H9 (cell line): Measurements from ENCODE around the gene STX5. TPM values are rescaled to one million over a fixed set of nuclear protein-coding genes. Genes with fewer than 3 reads are reported as not detected.

Experiments used
- DNase-seq: peaks from one replicate; pipeline ENCODE4 v3.0.0-alpha.2; 2017
- H2AFZ ChIP-seq: one replicate; pipeline ENCODE4 v1.6.1; 2013; ENCODE audit warnings: mild to moderate bottlenecking, low read length, control low read depth, moderate library complexity
- H2AK5ac ChIP-seq: 2 replicates; pipeline ENCODE4 v1.6.1; 2013; ENCODE audit warnings: low read length, control low read depth, mixed read lengths; ENCODE audit not compliant: insufficient read length
- H2BK120ac ChIP-seq: one replicate; pipeline ENCODE4 v1.6.1; 2013; ENCODE audit warnings: low read depth, mild to moderate bottlenecking, low read length, control low read depth, inconsistent platforms; ENCODE audit not compliant: poor library complexity, severe bottlenecking
- H2BK12ac ChIP-seq: 2 replicates; pipeline ENCODE4 v1.6.1; 2013; ENCODE audit warnings: low read length, control low read depth, mixed read lengths, low read depth; ENCODE audit not compliant: insufficient read length
- H2BK15ac ChIP-seq: 2 replicates; pipeline ENCODE4 v1.6.1; 2013; ENCODE audit warnings: low read depth, low read length, control low read depth
- H2BK20ac ChIP-seq: one replicate; pipeline ENCODE4 v1.6.1; 2013; ENCODE audit warnings: low read depth, mild to moderate bottlenecking, low read length, control low read depth, inconsistent platforms; ENCODE audit not compliant: poor library complexity, severe bottlenecking
- H2BK5ac ChIP-seq: 2 replicates; pipeline ENCODE4 v1.6.1; 2013; ENCODE audit warnings: low read length, control low read depth, mixed read lengths; ENCODE audit not compliant: insufficient read length
- H3K14ac ChIP-seq: 2 replicates; pipeline ENCODE4 v1.6.1; 2013; ENCODE audit warnings: low read length, control low read depth; ENCODE audit not compliant: insufficient read depth
- H3K18ac ChIP-seq: 2 replicates; pipeline ENCODE4 v1.6.1; 2013; ENCODE audit warnings: low read depth, mild to moderate bottlenecking, mixed read lengths, low read length, control low read depth; ENCODE audit not compliant: insufficient read length
- H3K23ac ChIP-seq: 2 replicates; pipeline ENCODE4 v1.6.1; 2013; ENCODE audit warnings: low read length, control low read depth, mixed read lengths, low read depth; ENCODE audit not compliant: insufficient read length
- H3K23me2 ChIP-seq: 2 replicates; pipeline ENCODE4 v1.6.1; 2013; ENCODE audit warnings: low read depth, mild to moderate bottlenecking, mixed read lengths, low read length, control low read depth; ENCODE audit not compliant: insufficient read length, poor library complexity, severe bottlenecking
- H3K27ac ChIP-seq: 2 replicates; pipeline ENCODE4 v1.5.1; 2013; ENCODE audit warnings: low read length, control low read depth, mixed read lengths, low read depth; ENCODE audit not compliant: insufficient read length
- H3K27me3 ChIP-seq: 2 replicates; pipeline ENCODE4 v1.6.1; 2013; ENCODE audit warnings: low read length, control low read depth, inconsistent platforms; ENCODE audit not compliant: insufficient read depth
- H3K4ac ChIP-seq: 2 replicates; pipeline ENCODE4 v1.6.1; 2013; ENCODE audit warnings: low read depth, mild to moderate bottlenecking, control low read depth, inconsistent platforms, low read length, moderate library complexity
- H3K4me1 ChIP-seq: 2 replicates; pipeline ENCODE4 v1.6.1; 2013; ENCODE audit warnings: low read length, control low read depth, inconsistent platforms; ENCODE audit not compliant: insufficient read depth
- H3K4me2 ChIP-seq: 2 replicates; pipeline ENCODE4 v1.6.1; 2013; ENCODE audit warnings: low read length, control low read depth, mixed read lengths; ENCODE audit not compliant: insufficient read length, insufficient read depth
- H3K56ac ChIP-seq: 2 replicates; pipeline ENCODE4 v1.6.1; 2013; ENCODE audit warnings: low read depth, mild to moderate bottlenecking, mixed read lengths, low read length, control low read depth; ENCODE audit not compliant: insufficient read length
- H3K79me1 ChIP-seq: 2 replicates; pipeline ENCODE4 v1.6.1; 2013; ENCODE audit warnings: low read depth, mild to moderate bottlenecking, moderate library complexity, low read length, control low read depth, inconsistent platforms; ENCODE audit not compliant: insufficient read depth, poor library complexity, severe bottlenecking
- H3K79me2 ChIP-seq: 2 replicates; pipeline ENCODE4 v1.6.1; 2013; ENCODE audit warnings: low read length, control low read depth, inconsistent platforms; ENCODE audit not compliant: insufficient read depth
- H3K9ac ChIP-seq: 2 replicates; pipeline ENCODE4 v1.6.1; 2013; ENCODE audit warnings: low read length, control low read depth, mixed read lengths; ENCODE audit not compliant: insufficient read length; ENCODE audit errors: extremely low read depth
- H3K9me3 ChIP-seq: one replicate; pipeline ENCODE4 v1.6.1; 2013; ENCODE audit warnings: low read depth, low read length, inconsistent platforms; ENCODE audit not compliant: control insufficient read depth
- H3T11ph ChIP-seq: one replicate; pipeline ENCODE4 v1.6.1; 2013; ENCODE audit warnings: mild to moderate bottlenecking, low read length, control low read depth, inconsistent platforms
- H4K20me1 ChIP-seq: one replicate; pipeline ENCODE4 v1.6.1; 2013; ENCODE audit not compliant: control insufficient read depth, insufficient read length, insufficient read depth
- H4K5ac ChIP-seq: 2 replicates; pipeline ENCODE4 v1.6.1; 2013; ENCODE audit warnings: low read depth, mild to moderate bottlenecking, mixed read lengths, low read length, control low read depth; ENCODE audit not compliant: insufficient read length
- H4K8ac ChIP-seq: replicated peaks from 2 replicates; pipeline ENCODE4 v1.6.1; 2013; ENCODE audit warnings: low read length, control low read depth, mixed read lengths, low read depth; ENCODE audit not compliant: insufficient read length
- H4K91ac ChIP-seq: 2 replicates; pipeline ENCODE4 v1.6.1; 2013; ENCODE audit warnings: low read depth, mild to moderate bottlenecking, moderate library complexity, mixed read lengths, low read length, control low read depth; ENCODE audit not compliant: insufficient read length
- H3K27ac Mint-ChIP-seq, 3 experiments: 2 replicates in 2 of 3; 3 replicates in 1 of 3; pipeline ENCODE4 v1.8.0; 2020 to 2021; ENCODE audit warnings: mixed read lengths in 3 of 3, mild to moderate bottlenecking in 1 of 3, moderate library complexity in 1 of 3
- H3K27me3 Mint-ChIP-seq: 2 replicates; pipeline ENCODE4 v1.8.0; 2021; ENCODE audit warnings: low read depth, mild to moderate bottlenecking, moderate library complexity, mixed read lengths
- H3K36me3 Mint-ChIP-seq, 3 experiments: 2 replicates in 2 of 3; 3 replicates in 1 of 3; pipeline ENCODE4 v1.8.0; 2020 to 2021; ENCODE audit warnings: low read depth in 3 of 3, mixed read lengths in 3 of 3; ENCODE audit not compliant: insufficient read depth in 1 of 3
- H3K4me1 Mint-ChIP-seq, 2 experiments: 2 replicates each; pipeline ENCODE4 v1.8.0; 2020; ENCODE audit warnings: mixed read lengths in 2 of 2
- H3K4me3 Mint-ChIP-seq, 2 experiments: 2 replicates in 1 of 2; 3 replicates in 1 of 2; pipeline ENCODE4 v1.8.0; 2020 to 2021; ENCODE audit warnings: mild to moderate bottlenecking in 2 of 2, mixed read lengths in 2 of 2, moderate library complexity in 1 of 2
- H3K9me3 Mint-ChIP-seq, 2 experiments: 2 replicates in 1 of 2; 3 replicates in 1 of 2; pipeline ENCODE4 v1.8.0; 2020; ENCODE audit warnings: mild to moderate bottlenecking in 2 of 2, mixed read lengths in 2 of 2, moderate library complexity in 1 of 2
- total RNA-seq: library from RNA; stranded (reverse); gene quantifications from 2 replicates; pipeline ENCODE4 v1.2.1, GENCODE V29; 2021
- TF ChIP-seq, protein P1 (sequence below): fragments of 200-600 bp; sonication (generic); conservative IDR thresholded peaks from 3 replicates; pipeline ENCODE4 v1.8.0; 2021; ENCODE audit warnings: antibody characterized with exemption, mild to moderate bottlenecking

Gene STX5
- total RNA-seq, 1 experiment from 2014 or later: 33.5 TPM

DNA sequence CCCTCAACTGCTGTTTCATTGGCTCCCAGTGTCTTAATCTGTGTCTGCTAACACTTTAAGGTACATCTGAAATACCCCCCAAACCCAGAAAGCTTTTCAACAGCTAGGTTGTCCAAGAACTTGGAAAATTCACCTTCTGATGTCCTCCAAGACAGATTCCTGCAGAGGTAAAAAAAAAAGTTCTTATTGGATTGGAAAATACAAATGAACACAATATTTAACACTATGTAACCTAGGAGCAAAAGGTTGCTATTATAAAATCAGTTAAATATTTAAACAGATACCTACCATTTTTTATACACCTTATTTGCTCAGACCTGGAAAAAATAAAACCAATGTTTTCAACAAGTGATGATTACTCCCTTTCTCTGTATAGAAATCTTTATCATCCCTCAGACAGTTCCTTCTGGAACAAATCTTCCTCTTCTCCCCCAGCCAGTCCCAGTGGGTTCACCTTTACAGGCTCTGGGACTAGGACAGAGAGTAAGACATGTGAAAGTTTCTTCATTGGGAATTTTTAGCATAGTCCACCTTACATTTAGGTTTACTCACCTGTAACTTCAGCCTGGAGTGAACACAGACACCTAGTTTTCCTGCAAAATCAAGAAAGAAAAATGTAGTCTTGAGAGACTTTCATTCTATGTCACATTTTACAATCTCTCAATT is 20.8 kb upstream of the STX5 start:
- H4K5ac ChIP-seq: no peak overlapping the region
- no peak overlapping the region for H3T11ph ChIP-seq
- H3K4me2 ChIP-seq: peak overlapping the region; percentile 98
- H2BK120ac ChIP-seq: no peak overlapping the region
- no peaks in the 10 kb centered on the region for H3K9me3 ChIP-seq
- no peak overlapping the region for H3K4ac ChIP-seq
- no peak overlapping the region for H3K18ac ChIP-seq
- peak overlapping the region in 2 of 3 experiments; percentile 98 to 100; a peak in 4 of 7 replicates for H3K27ac Mint-ChIP-seq
- no peaks in the 10 kb centered on the region; the same call in 1 of the 2 replicates for H3K4me1 ChIP-seq
- no peaks in the 10 kb centered on the region for H3K79me1 ChIP-seq
- H3K27me3 ChIP-seq: no peaks in the 10 kb centered on the region
- H2AFZ ChIP-seq: no peak overlapping the region
- no peak overlapping the region for H3K56ac ChIP-seq
- peaks cover 5% of the 10 kb centered on the region; the same call in 1 of the 2 replicates for H3K27me3 Mint-ChIP-seq
- H2BK15ac ChIP-seq: no peak overlapping the region
- peak overlapping the region; percentile 99 for H3K4me3 Mint-ChIP-seq
- peaks cover 41 to 57% (median 43%) of the 10 kb centered on the region in 3 experiments for H3K36me3 Mint-ChIP-seq
- H3K23me2 ChIP-seq: peaks cover 15% of the 10 kb centered on the region
- TF ChIP-seq, protein P1, sequence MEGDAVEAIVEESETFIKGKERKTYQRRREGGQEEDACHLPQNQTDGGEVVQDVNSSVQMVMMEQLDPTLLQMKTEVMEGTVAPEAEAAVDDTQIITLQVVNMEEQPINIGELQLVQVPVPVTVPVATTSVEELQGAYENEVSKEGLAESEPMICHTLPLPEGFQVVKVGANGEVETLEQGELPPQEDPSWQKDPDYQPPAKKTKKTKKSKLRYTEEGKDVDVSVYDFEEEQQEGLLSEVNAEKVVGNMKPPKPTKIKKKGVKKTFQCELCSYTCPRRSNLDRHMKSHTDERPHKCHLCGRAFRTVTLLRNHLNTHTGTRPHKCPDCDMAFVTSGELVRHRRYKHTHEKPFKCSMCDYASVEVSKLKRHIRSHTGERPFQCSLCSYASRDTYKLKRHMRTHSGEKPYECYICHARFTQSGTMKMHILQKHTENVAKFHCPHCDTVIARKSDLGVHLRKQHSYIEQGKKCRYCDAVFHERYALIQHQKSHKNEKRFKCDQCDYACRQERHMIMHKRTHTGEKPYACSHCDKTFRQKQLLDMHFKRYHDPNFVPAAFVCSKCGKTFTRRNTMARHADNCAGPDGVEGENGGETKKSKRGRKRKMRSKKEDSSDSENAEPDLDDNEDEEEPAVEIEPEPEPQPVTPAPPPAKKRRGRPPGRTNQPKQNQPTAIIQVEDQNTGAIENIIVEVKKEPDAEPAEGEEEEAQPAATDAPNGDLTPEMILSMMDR: no peak
- no peak overlapping the region for H2BK12ac ChIP-seq
- peak overlapping the region; percentile 15 for H3K27ac ChIP-seq
- H3K23ac ChIP-seq: no peak overlapping the region
- H2AK5ac ChIP-seq: no peak overlapping the region
- H2BK20ac ChIP-seq: no peak overlapping the region
- H4K20me1 ChIP-seq: no peaks in the 10 kb centered on the region
- no peak overlapping the region for H4K8ac ChIP-seq
- peak overlapping the region; percentile 96 for H3K9ac ChIP-seq
- no peak for DNase-seq
- peaks cover 10% of the 10 kb centered on the region in 2 experiments for H3K9me3 Mint-ChIP-seq
- H4K91ac ChIP-seq: no peak overlapping the region
- peaks cover 41% of the 10 kb centered on the region for H3K79me2 ChIP-seq
- no peak overlapping the region for H2BK5ac ChIP-seq
- peaks cover 24 to 41% of the 10 kb centered on the region in 2 experiments for H3K4me1 Mint-ChIP-seq
- H3K14ac ChIP-seq: no peak overlapping the region
